Mesothelial cell of epicardium (in vitro differentiated cells): Measurements from ENCODE around the gene CGB3. TPM values are rescaled to one million over a fixed set of nuclear protein-coding genes. Genes with fewer than 3 reads are reported as not detected.
A peak's percentile ranks its signal among the peaks of the same experiment; 100 is the strongest.

ENCODE experiments used
- DNase-seq, 2 experiments: peaks; one replicate each; pipeline ENCODE4 v3.0.0; 2021; ENCODE audit warnings: low spot score in 2 of 2; ENCODE audit not compliant: unreplicated experiment in 2 of 2
- H3K27ac Mint-ChIP-seq: 2 replicates; pipeline ENCODE4 v1.8.0; 2021; ENCODE audit warnings: mixed read lengths
- H3K27me3 Mint-ChIP-seq: 2 replicates; pipeline ENCODE4 v1.8.0; 2021; ENCODE audit warnings: low read depth, mixed read lengths
- H3K36me3 Mint-ChIP-seq: 2 replicates; pipeline ENCODE4 v1.8.0; 2021; ENCODE audit warnings: mixed read lengths
- H3K4me1 Mint-ChIP-seq: 2 replicates; pipeline ENCODE4 v1.8.0; 2021; ENCODE audit warnings: mixed read lengths
- H3K4me3 Mint-ChIP-seq: 2 replicates; pipeline ENCODE4 v1.8.0; 2021; ENCODE audit warnings: mild to moderate bottlenecking, moderate library complexity, mixed read lengths
- H3K9me3 Mint-ChIP-seq: 2 replicates; pipeline ENCODE4 v1.8.0; 2021; ENCODE audit warnings: mixed read lengths
- total RNA-seq: library from RNA; stranded (reverse); gene quantifications from 3 replicates; pipeline ENCODE4 v1.2.1, GENCODE V29; 2021
- TF ChIP-seq, protein P1 (sequence below): fragments of 200-600 bp; sonication (generic); IDR thresholded peaks from one replicate; pipeline ENCODE4 v1.5.0; 2021; ENCODE audit warnings: antibody characterized with exemption; ENCODE audit not compliant: unreplicated experiment

CGB3 gene
- total RNA-seq, 1 donor from 2014 or later = not detected

- TF ChIP-seq, protein P1, sequence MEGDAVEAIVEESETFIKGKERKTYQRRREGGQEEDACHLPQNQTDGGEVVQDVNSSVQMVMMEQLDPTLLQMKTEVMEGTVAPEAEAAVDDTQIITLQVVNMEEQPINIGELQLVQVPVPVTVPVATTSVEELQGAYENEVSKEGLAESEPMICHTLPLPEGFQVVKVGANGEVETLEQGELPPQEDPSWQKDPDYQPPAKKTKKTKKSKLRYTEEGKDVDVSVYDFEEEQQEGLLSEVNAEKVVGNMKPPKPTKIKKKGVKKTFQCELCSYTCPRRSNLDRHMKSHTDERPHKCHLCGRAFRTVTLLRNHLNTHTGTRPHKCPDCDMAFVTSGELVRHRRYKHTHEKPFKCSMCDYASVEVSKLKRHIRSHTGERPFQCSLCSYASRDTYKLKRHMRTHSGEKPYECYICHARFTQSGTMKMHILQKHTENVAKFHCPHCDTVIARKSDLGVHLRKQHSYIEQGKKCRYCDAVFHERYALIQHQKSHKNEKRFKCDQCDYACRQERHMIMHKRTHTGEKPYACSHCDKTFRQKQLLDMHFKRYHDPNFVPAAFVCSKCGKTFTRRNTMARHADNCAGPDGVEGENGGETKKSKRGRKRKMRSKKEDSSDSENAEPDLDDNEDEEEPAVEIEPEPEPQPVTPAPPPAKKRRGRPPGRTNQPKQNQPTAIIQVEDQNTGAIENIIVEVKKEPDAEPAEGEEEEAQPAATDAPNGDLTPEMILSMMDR = no peak
- Mint-ChIP-seq H3K27ac (no peak overlapping the region), H3K4me1 (peaks cover 6% of the 10 kb centered on the region), H3K4me3 (peak overlapping the region; percentile 48), H3K27me3 (peaks cover 41% of the 10 kb centered on the region), H3K36me3 (peaks cover 15% of the 10 kb centered on the region), H3K9me3 (no peaks in the 10 kb centered on the region)
- DNase-seq = peak; percentile 39 to 70
Measured at GRCh38 chr19:49017666-49018351, 6.3 kb downstream of the CGB3 start.

DNA sequence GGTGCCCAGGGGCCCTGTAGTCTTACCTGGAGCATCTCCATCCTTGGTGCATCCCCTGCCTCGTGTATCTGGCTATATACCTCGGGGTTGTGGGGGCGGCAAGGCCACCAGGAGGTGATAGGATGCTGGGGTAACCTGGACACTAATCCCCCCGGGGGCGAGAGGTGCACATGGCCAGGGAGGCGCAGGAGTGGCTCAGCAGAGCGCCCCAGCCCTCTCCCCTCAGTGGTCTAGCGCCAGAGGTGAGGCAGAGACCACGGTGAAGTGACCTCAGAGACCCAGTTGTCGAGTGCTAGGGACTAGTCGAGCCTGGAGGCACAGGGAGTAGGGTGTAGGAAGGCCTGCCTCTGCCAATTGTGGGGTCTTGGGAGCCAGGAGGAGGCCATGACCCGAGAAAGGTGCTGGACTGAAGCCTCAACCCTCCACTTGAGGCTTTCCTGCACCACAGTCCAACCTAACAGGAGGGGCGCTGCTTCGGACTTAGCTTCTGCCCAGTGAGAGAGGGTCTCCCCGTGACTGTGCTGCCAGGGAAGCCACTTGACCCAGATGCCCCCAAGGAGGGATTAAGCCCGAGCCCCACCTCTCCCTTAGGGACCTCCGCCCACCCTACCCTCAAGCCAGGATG is 7.0 kb downstream of the CGB3 start, which contains the start of gene LHB:
TSS of gene LHB (minus strand) at position 51 of the 625 bp plus-strand sequence. CDS start at position 41, 10 bp downstream.
- H3K27me3 Mint-ChIP-seq = peaks cover 38% of the 10 kb centered on the region
- peaks cover 6% of the 10 kb centered on the region for H3K4me1 Mint-ChIP-seq
- H3K4me3 Mint-ChIP-seq = peak within 1 kb of the TSS; percentile 48
- H3K36me3 Mint-ChIP-seq = peaks cover 15% of the 10 kb centered on the region
- H3K9me3 Mint-ChIP-seq = no peaks in the 10 kb centered on the region
- TF ChIP-seq, protein P1 = no peak
- no peak for DNase-seq
- H3K27ac Mint-ChIP-seq = no peak within 1 kb of the TSS

DNA sequence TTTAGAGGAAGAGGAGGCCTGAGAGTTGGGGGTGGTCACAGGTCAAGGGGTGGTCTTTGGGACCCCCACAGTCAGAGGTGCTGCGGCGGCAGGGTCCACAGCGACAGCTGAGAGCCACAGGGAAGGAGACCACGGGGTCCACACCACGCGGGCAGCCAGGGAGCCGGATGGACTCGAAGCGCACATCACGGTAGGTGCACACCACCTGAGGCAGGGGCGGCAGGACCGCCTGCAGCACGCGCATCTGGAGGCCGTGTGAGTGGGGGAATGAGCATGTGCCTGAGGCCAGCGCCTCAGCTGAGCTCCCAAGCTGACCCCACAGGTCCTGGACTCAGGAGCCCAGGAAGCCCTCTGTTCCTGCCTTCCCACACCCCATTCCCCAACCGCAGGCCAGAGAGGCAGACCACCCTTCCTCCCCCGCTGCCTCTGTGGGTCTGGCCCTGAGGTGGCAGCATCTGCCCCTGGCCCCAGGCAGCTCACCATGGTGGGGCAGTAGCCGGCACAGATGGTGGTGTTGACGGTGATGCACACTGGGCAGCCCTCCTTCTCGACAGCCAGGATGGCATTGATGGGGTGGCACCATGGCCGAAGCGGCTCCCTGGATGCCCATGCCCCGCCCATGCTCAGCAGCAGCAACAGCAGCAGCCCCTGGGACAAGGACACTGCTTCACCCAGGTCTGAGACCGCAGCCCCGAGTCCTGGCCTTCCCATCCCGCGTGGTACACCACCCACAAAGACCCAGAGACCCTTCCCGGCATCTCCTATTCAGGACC is 7.9 kb downstream of the CGB3 start:
- Mint-ChIP-seq H3K27ac (no peak overlapping the region), H3K4me3 (no peak overlapping the region), H3K27me3 (peaks cover 30% of the 10 kb centered on the region), H3K4me1 (peaks cover 6% of the 10 kb centered on the region), H3K36me3 (peaks cover 15% of the 10 kb centered on the region), H3K9me3 (no peaks in the 10 kb centered on the region)
- no peak for DNase-seq
- TF ChIP-seq, protein P1 = no peak

- DNase-seq = no peak
- Mint-ChIP-seq H3K4me3 (no peak overlapping the region), H3K27ac (no peak overlapping the region), H3K4me1 (peaks cover 4% of the 10 kb centered on the region), H3K27me3 (peaks cover 16% of the 10 kb centered on the region), H3K36me3 (peaks cover 22% of the 10 kb centered on the region), H3K9me3 (no peaks in the 10 kb centered on the region)
- TF ChIP-seq, protein P1 = no peak
Measured at GRCh38 chr19:49014870-49015255, 9.3 kb downstream of the CGB3 start.

DNA sequence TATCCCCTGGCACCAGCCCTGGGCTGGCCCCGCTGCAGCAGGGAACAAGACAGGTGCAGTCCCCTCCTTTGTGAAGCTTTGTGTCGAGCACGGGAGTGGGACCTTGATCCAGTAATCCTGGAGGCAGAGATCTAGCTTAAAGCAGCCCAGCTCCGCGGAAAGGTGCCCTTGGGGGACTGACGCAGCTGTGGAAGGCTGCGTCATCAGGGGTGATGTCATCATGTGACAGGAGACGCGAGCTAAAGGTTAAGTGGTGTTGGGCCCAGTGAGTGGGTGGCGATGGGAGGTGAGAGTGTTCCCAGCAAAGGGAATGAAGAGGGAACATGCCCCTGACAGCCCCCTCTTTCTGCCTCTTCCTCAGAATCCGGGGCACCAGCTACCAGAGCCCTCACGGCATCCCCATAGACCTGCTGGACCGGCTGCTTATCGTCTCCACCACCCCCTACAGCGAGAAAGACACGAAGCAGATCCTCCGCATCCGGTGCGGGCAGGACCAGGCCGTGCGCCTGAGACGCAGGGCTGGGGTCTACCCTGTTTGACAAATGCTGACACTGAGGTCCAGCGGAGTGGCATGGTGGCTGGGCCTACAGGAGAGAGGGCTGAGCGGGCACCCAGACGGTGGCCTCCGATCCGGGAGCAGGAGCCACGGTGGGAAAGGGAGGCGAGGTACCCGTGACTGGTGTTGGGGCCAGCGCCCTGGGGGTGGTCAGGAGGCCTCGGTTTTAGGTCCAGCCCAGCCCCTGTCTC is 9.8 kb downstream of the CGB3 start:
- Mint-ChIP-seq H3K4me1 (peaks cover 4% of the 10 kb centered on the region), H3K36me3 (peaks cover 22% of the 10 kb centered on the region), H3K9me3 (no peaks in the 10 kb centered on the region), H3K27me3 (peaks cover 11% of the 10 kb centered on the region), H3K27ac (no peak overlapping the region), H3K4me3 (no peak overlapping the region)
- TF ChIP-seq, protein P1 = no peak
- DNase-seq = no peak
